OCI-LY1 (cell line): ENCODE measurements around the gene GPR37L1.

Experiments used
- CTCF ChIP-seq: fragments of 200-600 bp; sonication (generic), shearing (Covaris generic); IDR thresholded peaks from 2 replicates; pipeline ENCODE4 v1.5.1; 2017; ENCODE audit warnings: mild to moderate bottlenecking, antibody characterized with exemption, low read length, moderate library complexity, mixed read lengths
- EZH2 ChIP-seq: fragments of 200-600 bp; sonication (generic), shearing (Covaris generic); IDR thresholded peaks from 2 replicates; pipeline ENCODE4 v1.8.0; 2017; ENCODE audit warnings: borderline replicate concordance, mixed run types, mild to moderate bottlenecking, antibody characterized with exemption, low read length, moderate library complexity, mixed read lengths

GRCh38 chr1:202130297-202130721 lies 7.6 kb downstream of the GPR37L1 start:
- TF ChIP-seq CTCF, result no peak
- TF ChIP-seq EZH2, result no peak
